HL-60 (cell line): ENCODE results near the gene RBM22.

ENCODE experiments used
- DNase-seq, 2 experiments: peaks; one replicate each; pipeline ENCODE4 v3.0.0-alpha.2; 2010 to 2020; ENCODE audit warnings: low read depth in 1 of 2, low spot score in 1 of 2
- H3K27ac ChIP-seq: fragments of 250-450 bp; sonication (Bioruptor Pico); replicated peaks from 2 replicates; pipeline ENCODE4 v1.5.1; 2020; ENCODE audit warnings: mild to moderate bottlenecking, moderate library complexity
- H3K27me3 ChIP-seq: fragments of 250-450 bp; sonication (Bioruptor Pico); 2 replicates; pipeline ENCODE4 v1.5.1; 2021; ENCODE audit warnings: mild to moderate bottlenecking, moderate library complexity; ENCODE audit not compliant: insufficient read depth, poor library complexity, severe bottlenecking
- H3K4me3 ChIP-seq: replicated peaks from 2 replicates; pipeline ENCODE4 v1.5.1; 2011; ENCODE audit warnings: mild to moderate bottlenecking, control low read depth, low read length; ENCODE audit not compliant: insufficient read depth
- CTCF ChIP-seq: IDR thresholded peaks from one replicate; pipeline ENCODE4 v1.5.1; 2011; ENCODE audit warnings: low read length, control low read depth, inconsistent platforms; ENCODE audit not compliant: insufficient read depth
- GABPA ChIP-seq: IDR thresholded peaks from 2 replicates; pipeline ENCODE4 v1.6.1; 2012; ENCODE audit warnings: low read depth
- POLR2AphosphoS5 ChIP-seq: IDR thresholded peaks from 2 replicates; pipeline ENCODE4 v1.6.1; 2012; ENCODE audit warnings: low read depth
- REST ChIP-seq: IDR thresholded peaks from 2 replicates; pipeline ENCODE4 v1.6.1; 2012; ENCODE audit warnings: low read depth; ENCODE audit not compliant: insufficient replicate concordance
- SPI1 ChIP-seq: IDR thresholded peaks from 2 replicates; pipeline ENCODE4 v1.6.1; 2012; ENCODE audit warnings: low read depth, mild to moderate bottlenecking, borderline replicate concordance

RBM22 gene

GRCh38 chr5:150653145-150653761 lies 47.6 kb downstream of the RBM22 start:
- Histone ChIP-seq H3K27ac (no peak overlapping the region), H3K27me3 (no peaks in the 10 kb centered on the region), H3K4me3 (no peak overlapping the region)
- no peak for DNase-seq
- TF ChIP-seq GABPA (no peak), SPI1 (no peak), REST (no peak), CTCF (no peak), POLR2AphosphoS5 (no peak)

GRCh38 chr5:150651924-150652671 lies 48.8 kb downstream of the RBM22 start:
- TF ChIP-seq SPI1 (no peak), POLR2AphosphoS5 (no peak), GABPA (no peak), REST (no peak), CTCF (no peak)
- no peak for DNase-seq
- Histone ChIP-seq H3K4me3 (no peak overlapping the region), H3K27me3 (no peaks in the 10 kb centered on the region), H3K27ac (no peak overlapping the region)

- Histone ChIP-seq H3K27me3 (no peaks in the 10 kb centered on the region), H3K27ac (no peak overlapping the region), H3K4me3 (no peak overlapping the region)
- TF ChIP-seq GABPA (no peak), REST (no peak), CTCF (no peak), POLR2AphosphoS5 (no peak), SPI1 (no peak)
- DNase-seq: no peak
These were observed 49.5 kb downstream of the RBM22 start for GRCh38 chr5:150651382-150651781.
